NCI-H2107 (cell line): ENCODE data around the gene LPAR1.

ENCODE experiments used
- DNase-seq: peaks from one replicate; lab custom pipeline; 2025; lab: John Stamatoyannopoulos, UW

LPAR1 gene

GRCh38 chr9:110999379-110999778 is 38.9 kb downstream of the LPAR1 start:
- no peak for DNase-seq

GRCh38 chr9:110997847-110998246 is 40.4 kb downstream of the LPAR1 start:
- DNase-seq = no peak

- no peak for DNase-seq
Measured at GRCh38 chr9:110996436-110997220, 41.6 kb downstream of the LPAR1 start.

GRCh38 chr9:110995420-110996340 is 42.6 kb downstream of the LPAR1 start:
- no peak for DNase-seq

GRCh38 chr9:110994771-110995241 is 43.5 kb downstream of the LPAR1 start:
- DNase-seq = no peak

GRCh38 chr9:110990481-110990880 is 47.8 kb downstream of the LPAR1 start:
- no peak for DNase-seq

GRCh38 chr9:110986529-110986928 is 51.7 kb downstream of the LPAR1 start:
- no peak for DNase-seq

GRCh38 chr9:110984890-110985437 is 53.3 kb downstream of the LPAR1 start:
- no peak for DNase-seq

GRCh38 chr9:110980261-110980660 is 58.0 kb downstream of the LPAR1 start:
- no peak for DNase-seq

- DNase-seq = no peak
Measured at GRCh38 chr9:110979636-110980035, 58.6 kb downstream of the LPAR1 start.

- no peak for DNase-seq
Measured at GRCh38 chr9:110978516-110978915, 59.8 kb downstream of the LPAR1 start.

- no peak for DNase-seq
Measured at GRCh38 chr9:110977259-110977709, 61.0 kb downstream of the LPAR1 start.

- no peak for DNase-seq
Measured at GRCh38 chr9:110975969-110976368, 62.3 kb downstream of the LPAR1 start.

GRCh38 chr9:110975278-110975677 is 63.0 kb downstream of the LPAR1 start:
- DNase-seq = no peak

- no peak for DNase-seq
Measured at GRCh38 chr9:110971705-110972104, 66.6 kb downstream of the LPAR1 start.

- no peak for DNase-seq
Measured at GRCh38 chr9:110971234-110971633, 67.0 kb downstream of the LPAR1 start.

- no peak for DNase-seq
Measured at GRCh38 chr9:110969971-110970386, 68.3 kb downstream of the LPAR1 start.

- DNase-seq = no peak
Measured at GRCh38 chr9:110968096-110968495, 70.2 kb downstream of the LPAR1 start.

GRCh38 chr9:110967196-110967595 is 71.1 kb downstream of the LPAR1 start:
- DNase-seq = no peak

GRCh38 chr9:110960288-110960687 is 78.0 kb downstream of the LPAR1 start:
- DNase-seq = no peak

- DNase-seq = no peak
Measured at GRCh38 chr9:110958847-110959246, 79.4 kb downstream of the LPAR1 start.

- DNase-seq = no peak
Measured at GRCh38 chr9:110954822-110955291, 83.4 kb downstream of the LPAR1 start.

GRCh38 chr9:110952540-110952859 is 85.8 kb downstream of the LPAR1 start:
- DNase-seq = no peak
